H1 (cell line): Measurements from ENCODE around the gene CRKL.

ENCODE experiments used
- EZH2 ChIP-seq: fragments of 200-600 bp; sonication (generic); IDR thresholded peaks from 2 replicates; pipeline ENCODE4 v1.7.1; 2012; ENCODE audit warnings: low read depth, mild to moderate bottlenecking, moderate library complexity, low read length, inconsistent platforms; ENCODE audit not compliant: severe bottlenecking
- POLR2A ChIP-seq, 2 experiments: IDR thresholded peaks; 1 replicate in 1 of 2; 2 replicates in 1 of 2; pipeline ENCODE4 v1.6.1; 2011; ENCODE audit warnings: low read depth in 2 of 2, low read length in 2 of 2, mild to moderate bottlenecking in 2 of 2; ENCODE audit errors: control extremely low read depth in 1 of 2
- POLR2AphosphoS5 ChIP-seq: IDR thresholded peaks from 2 replicates; pipeline ENCODE4 v1.6.1; 2011; ENCODE audit warnings: low read depth, low read length
- RAD21 ChIP-seq, 2 experiments: IDR thresholded peaks in 1 of 2; conservative IDR thresholded peaks in 1 of 2; 2 replicates each; pipeline ENCODE4 v1.6.1; 2011; ENCODE audit warnings: low read depth in 2 of 2, low read length in 2 of 2, improper control_type of control experiment in 1 of 2, inconsistent platforms in 1 of 2, mild to moderate bottlenecking in 1 of 2, moderate library complexity in 1 of 2
- RXRA ChIP-seq: IDR thresholded peaks from 2 replicates; pipeline ENCODE4 v1.6.1; 2011; ENCODE audit warnings: low read depth, mild to moderate bottlenecking, low read length, moderate library complexity; ENCODE audit not compliant: insufficient read depth
- TBP ChIP-seq: IDR thresholded peaks from 2 replicates; pipeline ENCODE4 v1.6.1; 2011; ENCODE audit warnings: low read depth, low read length, improper control_type of control experiment
- TF ChIP-seq, protein P1 (sequence below), 3 experiments: IDR thresholded peaks; 1 replicate in 2 of 3; 2 replicates in 1 of 3; pipeline versions ENCODE4 v1.5.1 to v1.6.1; 2011; ENCODE audit warnings: low read length in 3 of 3, mild to moderate bottlenecking in 3 of 3, inconsistent platforms in 2 of 3, low read depth in 1 of 3, moderate library complexity in 1 of 3; ENCODE audit not compliant: insufficient read depth in 1 of 3; ENCODE audit errors: control extremely low read depth in 1 of 3

DNA sequence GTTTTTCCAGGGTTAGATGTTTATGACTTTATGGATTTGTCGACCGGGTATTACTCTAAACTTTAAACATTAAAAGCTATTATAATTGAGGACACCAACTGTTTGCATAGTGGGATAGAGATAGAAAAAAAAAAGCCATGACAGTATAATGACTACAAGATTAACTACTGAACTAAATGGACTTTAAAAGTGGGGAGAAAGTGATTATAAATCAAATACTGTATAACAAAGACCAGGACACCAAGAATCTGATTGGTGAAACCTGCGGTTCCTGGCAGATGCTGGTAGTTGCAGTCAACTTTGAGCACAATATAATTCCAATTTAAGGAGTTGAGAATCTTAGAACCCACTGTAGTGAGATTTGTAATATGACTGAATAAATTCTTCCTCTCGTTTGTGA lies 2.5 kb downstream of the CRKL start:
- no peak for TF ChIP-seq RAD21 (IDR thresholded peaks at IDR 0.05 in 1 of 2, conservative IDR thresholded peaks at IDR 0.05 in 1 of 2; ENCODE audit: low read depth in 2 of 2, low read length in 2 of 2)
- TF ChIP-seq, protein P1, sequence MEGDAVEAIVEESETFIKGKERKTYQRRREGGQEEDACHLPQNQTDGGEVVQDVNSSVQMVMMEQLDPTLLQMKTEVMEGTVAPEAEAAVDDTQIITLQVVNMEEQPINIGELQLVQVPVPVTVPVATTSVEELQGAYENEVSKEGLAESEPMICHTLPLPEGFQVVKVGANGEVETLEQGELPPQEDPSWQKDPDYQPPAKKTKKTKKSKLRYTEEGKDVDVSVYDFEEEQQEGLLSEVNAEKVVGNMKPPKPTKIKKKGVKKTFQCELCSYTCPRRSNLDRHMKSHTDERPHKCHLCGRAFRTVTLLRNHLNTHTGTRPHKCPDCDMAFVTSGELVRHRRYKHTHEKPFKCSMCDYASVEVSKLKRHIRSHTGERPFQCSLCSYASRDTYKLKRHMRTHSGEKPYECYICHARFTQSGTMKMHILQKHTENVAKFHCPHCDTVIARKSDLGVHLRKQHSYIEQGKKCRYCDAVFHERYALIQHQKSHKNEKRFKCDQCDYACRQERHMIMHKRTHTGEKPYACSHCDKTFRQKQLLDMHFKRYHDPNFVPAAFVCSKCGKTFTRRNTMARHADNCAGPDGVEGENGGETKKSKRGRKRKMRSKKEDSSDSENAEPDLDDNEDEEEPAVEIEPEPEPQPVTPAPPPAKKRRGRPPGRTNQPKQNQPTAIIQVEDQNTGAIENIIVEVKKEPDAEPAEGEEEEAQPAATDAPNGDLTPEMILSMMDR (IDR thresholded peaks at IDR 0.05; ENCODE audit: control extremely low read depth in 1 of 3, insufficient read depth in 1 of 3, low read depth in 1 of 3, low read length in 3 of 3) = no peak
- TF ChIP-seq TBP = no peak
- TF ChIP-seq EZH2 = no peak
- TF ChIP-seq POLR2A (IDR thresholded peaks at IDR 0.05; ENCODE audit: control extremely low read depth in 1 of 2, low read depth in 2 of 2, low read length in 2 of 2) = no peak
- no peak for TF ChIP-seq POLR2AphosphoS5
- TF ChIP-seq RXRA = no peak
